Measurements from ENCODE around the gene MICALL1.

The MICALL1 gene

GRCh38 chr22:37990301-37990700 is 84.2 kb downstream of the MICALL1 start:
- no peak for TF ChIP-seq TAF1 (IDR thresholded peaks at IDR 0.05; ENCODE audit: low read depth)
- no peak for TF ChIP-seq TEAD4 (IDR thresholded peaks at IDR 0.05)
- no peak for TF ChIP-seq NFIC (IDR thresholded peaks at IDR 0.05)
- TF ChIP-seq CREB1 (IDR thresholded peaks at IDR 0.05; ENCODE audit: low read depth) = no peak
- TF ChIP-seq YY1 (IDR thresholded peaks at IDR 0.05; ENCODE audit: low read depth) = no peak
- no peak for TF ChIP-seq RAD21 (IDR thresholded peaks at IDR 0.05; ENCODE audit: low read depth)

GRCh38 chr22:37990862-37991261 is 84.8 kb downstream of the MICALL1 start:
- TF ChIP-seq EGR1 (IDR thresholded peaks at IDR 0.05) = no peak
- no peak for TF ChIP-seq CREB1 (IDR thresholded peaks at IDR 0.05; ENCODE audit: low read depth)
- no peak for TF ChIP-seq EP300 (IDR thresholded peaks at IDR 0.05; ENCODE audit: borderline replicate concordance)
- no peak for TF ChIP-seq TAF1 (IDR thresholded peaks at IDR 0.05; ENCODE audit: low read depth)
- TF ChIP-seq NFIC (IDR thresholded peaks at IDR 0.05) = no peak
- TF ChIP-seq FOXM1 (IDR thresholded peaks at IDR 0.05; ENCODE audit: borderline replicate concordance, low read depth) = no peak
- TF ChIP-seq MAX (IDR thresholded peaks at IDR 0.05) = no peak
- no peak for TF ChIP-seq TCF12 (IDR thresholded peaks at IDR 0.05; ENCODE audit: low read depth)
- TF ChIP-seq USF1 (IDR thresholded peaks at IDR 0.05) = no peak
- TF ChIP-seq ZBTB7A (IDR thresholded peaks at IDR 0.05; ENCODE audit: low read depth) = no peak

- no peak for TF ChIP-seq FOXM1 (IDR thresholded peaks at IDR 0.05; ENCODE audit: borderline replicate concordance, low read depth)
- TF ChIP-seq USF1 (IDR thresholded peaks at IDR 0.05) = no peak
- TF ChIP-seq EGR1 (IDR thresholded peaks at IDR 0.05) = no peak
- no peak for TF ChIP-seq REST (IDR thresholded peaks at IDR 0.05; ENCODE audit: low read depth)
- no peak for TF ChIP-seq ZBTB7A (IDR thresholded peaks at IDR 0.05; ENCODE audit: low read depth)
- no peak for TF ChIP-seq CEBPB (IDR thresholded peaks at IDR 0.05)
- TF ChIP-seq MAX (IDR thresholded peaks at IDR 0.05) = no peak
- TF ChIP-seq TCF12 (IDR thresholded peaks at IDR 0.05; ENCODE audit: low read depth) = no peak
- TF ChIP-seq YY1 (IDR thresholded peaks at IDR 0.05; ENCODE audit: low read depth) = no peak
- TF ChIP-seq CREB1 (IDR thresholded peaks at IDR 0.05; ENCODE audit: low read depth) = no peak
- no peak for TF ChIP-seq EP300 (IDR thresholded peaks at IDR 0.05; ENCODE audit: borderline replicate concordance)
- no peak for TF ChIP-seq TEAD4 (IDR thresholded peaks at IDR 0.05)
- TF ChIP-seq NFIC (IDR thresholded peaks at IDR 0.05) = no peak
- TF ChIP-seq TAF1 (IDR thresholded peaks at IDR 0.05; ENCODE audit: low read depth) = no peak
- TF ChIP-seq RAD21 (IDR thresholded peaks at IDR 0.05; ENCODE audit: low read depth) = no peak
These were observed 85.8 kb downstream of the MICALL1 start for GRCh38 chr22:37991731-37992442.
